ENCODE measurements around the gene RTN1. TPM values are rescaled to one million over a fixed set of nuclear protein-coding genes. Genes with fewer than 3 reads are reported as not detected.

Gene RTN1
- total and polyA plus RNA-seq, 10 of the 15 experiments (the other 5 are each of a cell fraction or from before 2014, with no cell fraction given), result 0.03 to 0.55 (median 0.13) TPM; not detected in 4

GRCh38 chr14:59704054-59704645 is 166.4 kb downstream of the RTN1 start:
- WGBS (ENCODE audit: insufficient coverage, insufficient replicate concordance, low lambda C conversion rate, missing lambda C conversion rate), result 0% methylated on average over 5 of the region's 5 CpGs
- SMC1A ChIA-PET (ENCODE audit: uncharacterized antibody, unreplicated experiment), result interaction anchor here (0.7 to 1.5 kb wide), 3 partner anchors 9 to 121 kb away, joined by 3 to 6 read pairs (median 3); no protein-coding TSS in a partner anchor
- Histone ChIP-seq H4K20me1 (ENCODE audit: control insufficient read depth, insufficient read depth) (no peaks in the 10 kb centered on the region), H3K79me2 (ENCODE audit: control insufficient read depth, insufficient read depth, low read length) (no peaks in the 10 kb centered on the region), H2AFZ (ENCODE audit: control insufficient read depth, low read depth, low read length) (no peak overlapping the region), H3K9me3 (replicated peaks; ENCODE audit: control insufficient read depth, insufficient read depth, low read length) (no peaks in the 10 kb centered on the region), H3K4me2 (ENCODE audit: control insufficient read depth, insufficient read depth) (no peak overlapping the region), H3K9ac (ENCODE audit: control insufficient read depth, insufficient read depth, low read length) (no peak overlapping the region), H3K4me3 (no peak overlapping the region), H3K36me3 (ENCODE audit: control insufficient read depth in 2 of 2, insufficient read depth in 2 of 2, low read length in 1 of 2) (no peaks in the 10 kb centered on the region), H3K27me3 (replicated peaks in 1 of 2; ENCODE audit: control insufficient read depth in 2 of 2, insufficient read depth in 2 of 2, low read length in 1 of 2) (no peaks in the 10 kb centered on the region), H3K27ac (ENCODE audit: control insufficient read depth, insufficient read depth) (no peak overlapping the region), H3K4me1 (ENCODE audit: control insufficient read depth, insufficient read depth, low read length) (no peaks in the 10 kb centered on the region)
- BruUV-seq (replicated peaks), result no TSS peak
- RAD21 ChIA-PET (ENCODE audit: unreplicated experiment), result no interaction called here
- in situ Hi-C loops (cut with MboI) (no loop called here), intact Hi-C loops (cut with micrococcal nuclease; ENCODE audit: unreplicated experiment) (no loop called here)
- DNase-seq (ENCODE audit: low read depth, low spot score) (no peak), FAIRE-seq (no peak), ATAC-seq (no peak)
- POLR2A ChIA-PET, result no interaction called here
- CTCF ChIA-PET, result no interaction called here
- TF ChIP-seq FOXK2 (IDR thresholded peaks at IDR 0.05) (no peak), POLR2A (IDR thresholded peaks at IDR 0.05; ENCODE audit: low read depth, low read length) (no peak), ATF2 (IDR thresholded peaks at IDR 0.05; ENCODE audit: low read length) (no peak), YBX1 (IDR thresholded peaks at IDR 0.05) (no peak), MYC (IDR thresholded peaks at IDR 0.05; ENCODE audit: insufficient read depth, insufficient read length, insufficient replicate concordance, low read length, severe bottlenecking) (no peak), ZBTB40 (IDR thresholded peaks at IDR 0.05; ENCODE audit: borderline replicate concordance) (no peak), HSF1 (IDR thresholded peaks at IDR 0.05; ENCODE audit: low read depth, low read length) (no peak), HCFC1 (IDR thresholded peaks at IDR 0.05; ENCODE audit: low read length) (no peak), ATF3 (IDR thresholded peaks at IDR 0.05; ENCODE audit: borderline replicate concordance, extremely low read depth, low read depth, low read length) (no peak), CHD2 (IDR thresholded peaks at IDR 0.05; ENCODE audit: borderline replicate concordance, low read depth, low read length) (no peak), ZNF274 (IDR thresholded peaks at IDR 0.05; ENCODE audit: insufficient read depth, insufficient read length) (no peak), IRF3 (IDR thresholded peaks at IDR 0.05) (no peak), E4F1 (IDR thresholded peaks at IDR 0.05; ENCODE audit: borderline replicate concordance, partially characterized antibody) (no peak)
